GM19397 (cell line): ENCODE results near the gene CHST8.

Source experiments
- ATAC-seq: cut with Tn5 transposase; IDR thresholded peaks from one replicate; pipeline ENCODE4 v1.9.1; 2021; ENCODE audit warnings: mild to moderate bottlenecking, moderate library complexity; ENCODE audit not compliant: unreplicated experiment

Gene CHST8

GRCh38 chr19:33730858-33731607, 109.3 kb downstream of the CHST8 start:
- no peak for ATAC-seq

DNA sequence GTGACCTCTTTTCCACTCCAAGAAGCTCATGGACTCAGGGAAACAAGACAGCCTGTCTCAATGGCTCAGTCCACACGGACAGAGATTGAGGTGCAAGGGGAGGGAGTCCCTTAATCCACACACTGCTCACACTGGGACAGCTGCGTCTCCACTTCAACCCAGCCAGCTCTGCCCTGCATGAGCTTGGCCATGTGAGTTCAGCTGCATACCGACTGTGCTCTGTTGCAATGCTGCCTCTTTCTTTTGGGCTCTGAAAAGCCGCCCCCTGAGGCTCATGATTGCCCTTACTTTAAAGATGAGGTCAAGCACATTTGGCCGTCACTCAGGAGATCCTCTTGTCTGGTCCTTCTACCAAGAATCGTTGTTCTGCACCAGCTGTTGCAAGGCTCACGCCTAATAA, 110.1 kb downstream of the CHST8 start:
- no peak for ATAC-seq

DNA sequence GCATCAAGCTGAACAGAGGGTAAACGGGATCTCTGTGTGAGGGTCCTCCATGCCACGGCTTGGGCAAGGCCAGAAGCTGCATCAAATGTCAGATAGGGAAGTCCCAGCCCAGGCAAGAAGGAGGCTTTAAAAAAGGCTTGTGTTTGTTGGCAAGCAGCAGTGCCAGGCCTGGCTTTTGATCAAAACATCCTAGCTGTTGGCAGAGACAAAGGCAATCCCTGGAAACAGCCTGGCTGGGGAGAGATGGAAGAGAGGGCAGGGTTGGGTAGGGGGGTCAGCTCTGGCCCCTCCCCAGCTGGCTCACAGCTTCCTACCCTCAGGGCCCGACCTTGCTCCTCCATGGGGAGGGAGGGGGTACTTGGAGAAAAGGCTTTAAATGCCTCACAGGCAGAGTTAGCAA, 113.2 kb downstream of the CHST8 start:
- ATAC-seq: no peak

DNA sequence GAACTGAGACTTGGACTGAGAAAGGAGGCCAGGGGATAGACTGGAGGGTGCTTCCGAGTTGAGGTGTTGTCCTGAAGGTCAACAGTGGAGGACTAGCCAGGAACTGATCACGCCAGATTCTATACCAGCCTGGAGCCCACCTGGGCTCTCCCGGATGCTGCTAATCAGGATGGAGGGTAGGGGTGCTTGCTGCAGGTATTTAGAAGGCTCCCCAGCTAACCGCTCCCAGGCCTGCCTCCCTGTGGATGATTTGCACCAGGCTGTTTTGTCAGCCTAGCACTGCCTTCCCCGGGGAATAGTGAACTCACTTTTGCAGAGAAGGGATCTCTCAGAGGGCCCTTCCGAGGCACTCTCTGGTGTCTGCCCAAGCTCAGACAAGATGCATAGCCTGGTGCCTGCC, 114.4 kb downstream of the CHST8 start:
- ATAC-seq: no peak

GRCh38 chr19:33736787-33737186, 115.0 kb downstream of the CHST8 start:
- no peak for ATAC-seq

DNA sequence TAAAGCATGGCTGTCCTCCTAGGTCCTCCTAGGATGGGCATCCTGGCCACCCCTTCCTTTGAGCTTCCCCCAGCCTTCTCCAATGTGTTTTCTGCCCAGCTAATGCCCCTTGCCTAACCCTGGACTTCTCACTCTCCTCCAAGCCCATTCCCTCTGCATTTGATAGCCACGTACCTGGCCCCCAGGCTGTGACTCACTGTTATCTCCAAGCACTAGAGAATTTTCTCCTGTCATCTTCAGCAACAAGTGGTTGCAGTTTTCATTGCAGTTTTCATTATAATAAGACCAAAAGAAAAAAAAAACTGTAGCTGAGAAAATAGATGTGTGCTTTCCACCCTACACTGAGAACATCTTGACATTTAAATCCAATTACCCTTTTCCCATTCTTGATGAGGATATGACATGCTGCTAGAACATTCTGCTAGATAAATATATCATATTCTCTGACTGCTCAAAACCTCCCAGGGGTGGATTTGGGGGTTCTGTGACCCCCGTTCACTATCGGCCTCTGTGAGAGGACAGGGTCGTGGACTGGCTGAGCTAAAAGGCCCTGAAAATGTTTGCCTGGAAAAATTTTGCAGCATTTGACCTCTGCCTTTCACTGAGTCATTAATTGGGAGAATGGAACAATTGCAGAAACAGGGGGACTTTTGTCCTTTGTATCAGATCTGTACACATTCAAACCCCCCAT, 116.1 kb downstream of the CHST8 start:
- ATAC-seq: no peak

GRCh38 chr19:33740811-33741396, 119.2 kb downstream of the CHST8 start:
- no peak for ATAC-seq

DNA sequence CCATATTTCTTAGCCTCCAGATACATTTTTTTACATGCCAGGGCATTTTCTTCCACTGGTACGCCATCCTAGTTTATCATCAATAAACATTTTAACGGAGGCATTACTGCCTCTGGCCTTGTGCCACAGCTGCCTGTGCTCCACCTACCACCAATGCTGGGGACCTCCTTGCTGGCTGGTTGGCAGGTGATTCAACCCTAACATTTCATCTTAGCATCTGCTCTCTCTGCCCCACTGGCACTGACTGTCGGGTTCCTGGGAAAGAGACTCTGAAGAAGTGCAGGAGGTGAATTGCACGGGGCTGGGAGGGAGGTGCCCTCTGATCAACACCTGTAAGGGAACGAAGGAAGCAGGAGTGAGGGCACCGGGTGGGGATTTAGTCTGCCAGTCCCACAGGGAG, 123.5 kb downstream of the CHST8 start:
- ATAC-seq: no peak

GRCh38 chr19:33746159-33746558, 124.4 kb downstream of the CHST8 start:
- no peak for ATAC-seq

DNA sequence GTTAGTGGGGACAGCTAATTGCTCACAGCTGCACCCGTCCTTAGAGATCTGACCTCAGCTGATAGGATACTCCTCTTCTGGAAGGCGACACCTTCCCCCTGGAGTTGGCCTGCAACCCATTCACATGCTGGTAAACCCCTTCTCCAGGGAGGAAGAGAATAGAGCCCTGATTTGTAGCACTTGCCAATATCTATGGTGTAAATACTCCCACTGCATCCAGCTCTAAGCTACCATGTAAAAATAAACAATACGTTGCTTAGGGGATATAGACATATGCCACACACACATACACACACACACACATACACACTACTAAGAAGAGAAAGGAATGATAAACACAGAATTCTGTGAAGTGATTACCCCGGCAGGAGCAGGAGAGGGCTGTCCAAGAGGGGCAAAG, 125.5 kb downstream of the CHST8 start:
- ATAC-seq: no peak

DNA sequence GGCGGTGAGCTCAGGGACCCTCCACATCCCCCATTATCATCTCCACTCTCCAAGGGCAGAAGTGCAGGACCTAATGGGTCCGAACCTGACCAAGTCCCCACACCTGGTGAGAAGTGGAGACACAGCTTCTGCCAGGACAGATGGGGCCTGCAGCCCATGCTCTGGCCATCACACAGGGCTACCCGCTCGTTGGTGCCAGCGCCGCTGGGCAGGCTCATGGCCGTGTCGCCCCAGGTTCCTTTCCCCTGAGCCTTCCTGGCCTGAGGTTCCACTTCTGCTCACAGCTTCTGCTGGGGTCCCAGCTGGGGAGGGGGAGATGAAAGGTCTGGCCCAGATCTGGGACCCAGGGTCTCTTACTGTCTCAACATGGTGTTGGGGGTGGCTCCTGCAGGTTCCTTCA, 126.5 kb downstream of the CHST8 start:
- ATAC-seq: no peak

- ATAC-seq: no peak
Observed at GRCh38 chr19:33749016-33749415, 127.3 kb downstream of the CHST8 start.

- ATAC-seq: no peak
Observed at GRCh38 chr19:33749619-33750175, 127.9 kb downstream of the CHST8 start.

- ATAC-seq: no peak
Observed at GRCh38 chr19:33750587-33751435, 129.1 kb downstream of the CHST8 start.

DNA sequence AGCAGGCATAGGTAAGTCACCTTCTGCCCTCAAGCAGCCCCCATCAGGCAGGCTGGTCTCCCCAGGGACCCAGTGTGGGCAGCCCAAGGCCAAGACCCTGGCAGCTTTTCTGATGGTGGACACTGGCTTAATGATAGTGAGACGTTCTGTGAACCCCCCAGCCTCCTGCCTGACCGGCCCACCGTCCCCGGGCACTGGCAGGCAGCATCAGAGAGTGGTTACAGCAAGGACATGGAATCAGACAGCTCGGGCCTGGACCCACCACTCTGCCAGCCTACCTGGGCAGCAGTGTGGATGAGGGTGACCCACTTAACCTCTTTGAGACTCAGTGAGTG, 129.7 kb downstream of the CHST8 start:
- no peak for ATAC-seq

GRCh38 chr19:33752018-33752800, 130.5 kb downstream of the CHST8 start:
- no peak for ATAC-seq

DNA sequence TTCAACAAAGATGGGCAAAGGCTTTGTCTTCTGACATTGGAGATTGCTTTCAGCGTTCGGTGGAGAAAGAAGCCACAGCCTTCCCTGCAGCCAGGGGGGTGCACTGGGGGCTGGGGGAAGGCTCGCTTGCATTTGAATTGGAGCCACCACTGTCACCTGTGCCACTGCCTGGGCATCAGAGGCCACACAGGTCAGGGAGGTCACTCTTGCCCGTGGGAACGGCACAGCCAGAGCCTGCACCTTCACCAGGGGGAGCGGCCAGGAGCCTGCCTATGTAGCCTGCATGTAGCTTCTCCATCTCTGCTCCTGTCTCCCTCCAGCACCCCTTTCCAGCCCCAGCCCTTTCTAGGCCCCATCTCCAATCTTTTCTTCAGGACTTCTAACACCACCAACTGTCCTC, 131.2 kb downstream of the CHST8 start:
- no peak for ATAC-seq

GRCh38 chr19:33754361-33754760, 132.6 kb downstream of the CHST8 start:
- no peak for ATAC-seq

- no peak for ATAC-seq
Observed at GRCh38 chr19:33755099-33756035, 133.6 kb downstream of the CHST8 start.
